T-helper 9 cell (primary cell): ENCODE results near the gene PTPRG.
"Not testable (repeated sequence)": the region's sequence is repeated elsewhere in the genome, so short reads cannot be mapped to it uniquely, and the experiment has no call there.

ENCODE experiments used
- DNase-seq: peaks from one replicate; pipeline ENCODE4 v3.0.0-alpha.2; 2020

The PTPRG gene

DNA sequence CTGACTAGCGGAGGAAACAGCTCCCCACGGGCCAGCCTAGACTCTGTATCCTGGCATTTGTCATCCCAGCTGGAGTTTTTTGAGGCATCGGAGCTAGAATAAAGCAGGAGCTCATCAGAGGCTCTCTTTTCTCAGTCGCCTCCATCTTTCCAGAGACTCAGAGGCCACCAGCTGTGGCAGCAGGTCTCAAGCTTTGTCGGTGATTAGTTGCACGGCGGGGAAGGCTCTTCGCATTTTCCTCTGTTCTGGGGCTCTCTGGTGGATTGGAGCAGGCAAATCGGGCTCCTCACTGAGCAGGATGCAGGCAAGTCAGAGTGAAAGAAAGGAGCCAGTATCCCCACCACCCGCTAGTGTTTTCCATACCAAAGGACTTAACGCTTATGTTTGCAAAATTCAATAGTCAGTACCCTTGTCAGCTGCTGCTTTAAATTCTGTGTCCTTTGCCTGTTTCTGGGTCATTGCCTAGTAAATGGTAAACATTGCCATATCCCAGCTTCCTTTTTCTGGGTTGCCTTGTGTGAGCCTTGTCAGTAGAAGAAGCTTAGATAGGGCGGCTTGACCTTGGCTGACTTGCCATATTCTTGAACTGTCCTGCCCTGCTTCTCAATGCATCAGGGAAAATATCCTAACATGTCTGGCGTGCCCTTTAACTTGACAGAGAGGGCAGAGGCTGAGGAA lies 127.1 kb downstream of the PTPRG start:
- no peak for DNase-seq

DNA sequence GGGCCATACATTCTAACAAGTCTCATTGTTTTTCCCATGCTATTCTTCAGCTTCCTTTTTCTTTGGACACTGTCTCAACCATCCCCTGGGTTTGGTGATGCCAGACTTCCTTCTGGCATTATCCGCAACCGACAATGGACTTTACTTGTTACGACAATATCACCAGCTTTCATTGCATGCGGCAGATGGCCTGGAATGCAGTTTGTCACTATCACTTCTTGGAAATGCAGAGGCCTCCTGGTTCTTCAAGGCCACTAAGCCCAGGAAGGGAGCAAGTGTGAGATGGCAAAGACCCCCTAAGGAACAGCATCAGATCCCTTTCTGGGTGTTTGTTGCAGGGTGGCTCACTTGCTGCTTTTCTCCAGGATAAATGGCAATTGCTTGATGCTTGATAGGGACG lies 128.6 kb downstream of the PTPRG start:
- DNase-seq: no peak

DNA sequence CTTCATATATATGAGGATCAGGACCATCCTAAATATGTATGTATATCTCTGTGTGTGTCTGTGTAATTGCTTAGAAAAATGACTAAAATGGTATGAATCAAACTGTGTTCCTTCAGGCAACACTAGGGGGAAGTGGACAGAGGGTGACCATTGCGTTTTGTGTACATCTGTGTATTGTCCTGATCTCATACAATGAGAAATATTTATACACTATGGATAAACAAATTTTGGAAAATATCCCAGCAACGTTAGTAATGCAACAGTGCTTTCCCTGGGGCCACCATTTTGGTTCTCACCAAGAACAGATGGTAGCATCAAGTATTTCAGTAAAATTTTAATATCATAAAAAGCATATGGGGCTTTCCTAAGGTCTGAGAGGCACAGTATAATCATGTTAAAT lies 130.1 kb downstream of the PTPRG start:
- DNase-seq: no peak

DNA sequence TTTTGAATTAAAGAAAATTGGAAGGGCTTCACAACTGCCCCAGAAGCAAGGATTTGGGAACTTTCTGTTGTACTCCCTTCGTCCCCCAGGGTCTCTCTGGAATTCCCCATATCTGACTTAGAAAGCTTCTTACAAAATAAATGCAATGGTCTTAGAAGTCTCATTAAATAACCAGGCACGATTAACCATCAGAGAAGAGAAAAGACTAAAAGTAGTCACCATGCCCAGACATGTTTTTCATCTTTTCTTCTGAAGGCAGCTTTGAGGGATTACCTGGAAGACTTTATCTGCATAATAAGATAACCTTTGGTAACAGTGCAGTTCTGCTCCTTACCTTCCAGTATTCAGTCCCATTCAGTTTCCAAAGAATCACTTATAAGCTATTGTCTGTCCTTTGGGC lies 135.9 kb downstream of the PTPRG start:
- DNase-seq: no peak

DNA sequence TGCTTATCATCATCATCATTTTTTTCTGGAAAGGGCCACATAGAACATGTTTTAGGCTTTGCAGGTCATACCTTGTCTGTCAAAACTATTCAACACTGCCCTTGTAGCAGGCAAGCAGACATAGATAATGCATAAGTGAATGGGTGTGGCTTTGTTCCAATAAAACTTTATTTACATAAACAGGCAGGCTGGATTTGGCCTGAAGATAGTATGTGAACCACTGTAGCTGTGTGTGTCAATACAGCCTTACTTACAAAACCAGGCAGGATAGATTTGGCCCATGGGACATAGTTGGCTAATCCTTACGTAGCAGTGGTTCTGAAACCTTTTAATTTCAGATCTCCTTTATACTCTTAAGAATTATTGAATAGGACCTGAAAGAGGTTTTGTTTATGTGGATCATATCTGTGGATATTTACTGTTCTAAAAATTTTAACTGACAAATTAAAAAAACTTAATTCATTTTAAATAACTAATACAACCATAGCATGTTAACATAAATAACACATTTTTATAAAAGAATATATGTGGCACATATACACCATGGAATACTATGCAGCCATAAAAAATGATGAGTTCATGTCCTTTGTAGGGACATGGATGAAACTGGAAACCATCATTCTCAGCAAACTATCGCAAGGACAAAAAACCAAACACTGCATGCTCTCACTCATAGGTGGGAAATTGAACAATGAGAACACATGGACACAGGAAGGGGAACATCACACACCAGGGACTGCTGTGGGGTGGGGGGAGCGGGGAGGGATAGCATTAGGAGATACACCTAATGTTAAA lies 137.1 kb downstream of the PTPRG start:
- DNase-seq: not testable (repeated sequence)

DNA sequence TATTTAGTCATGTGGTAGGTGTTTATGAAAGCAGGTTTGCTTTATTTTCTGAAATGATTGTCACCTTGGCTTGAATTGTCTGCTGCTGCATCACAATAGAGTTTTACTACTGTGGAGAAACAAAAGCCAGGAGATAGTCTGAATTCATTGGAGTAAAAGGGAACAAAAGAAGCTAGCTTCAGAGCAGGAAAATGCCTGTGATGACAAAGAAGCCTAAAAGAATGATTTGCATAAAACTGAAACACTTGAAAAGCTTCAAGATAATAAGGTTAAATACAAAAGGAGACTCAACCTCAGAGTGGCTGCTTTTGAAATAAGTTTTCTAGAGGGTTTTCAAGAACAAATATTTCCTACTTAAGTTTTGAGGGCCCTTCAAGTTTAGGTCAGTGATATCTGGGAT lies 138.3 kb downstream of the PTPRG start:
- DNase-seq: no peak

DNA sequence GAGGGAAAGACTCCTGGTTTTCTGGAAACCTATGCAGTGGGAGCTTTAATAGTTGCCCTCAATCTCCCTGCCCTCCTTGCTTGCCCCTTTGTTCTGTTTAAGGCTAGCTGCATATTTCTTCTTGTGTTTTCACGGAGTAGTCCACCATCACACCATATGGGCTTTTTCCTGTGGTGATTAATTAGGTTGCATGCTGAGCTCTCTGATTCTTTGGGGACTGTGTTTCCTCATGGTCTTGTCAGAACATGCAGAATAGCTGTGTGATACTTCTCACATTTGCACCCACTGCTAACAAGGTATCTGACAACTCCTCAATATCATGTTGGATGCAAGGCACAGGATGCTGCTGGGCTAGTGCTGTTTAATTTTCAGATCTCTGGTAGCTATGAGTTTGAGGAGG lies 139.6 kb downstream of the PTPRG start:
- DNase-seq: no peak

DNA sequence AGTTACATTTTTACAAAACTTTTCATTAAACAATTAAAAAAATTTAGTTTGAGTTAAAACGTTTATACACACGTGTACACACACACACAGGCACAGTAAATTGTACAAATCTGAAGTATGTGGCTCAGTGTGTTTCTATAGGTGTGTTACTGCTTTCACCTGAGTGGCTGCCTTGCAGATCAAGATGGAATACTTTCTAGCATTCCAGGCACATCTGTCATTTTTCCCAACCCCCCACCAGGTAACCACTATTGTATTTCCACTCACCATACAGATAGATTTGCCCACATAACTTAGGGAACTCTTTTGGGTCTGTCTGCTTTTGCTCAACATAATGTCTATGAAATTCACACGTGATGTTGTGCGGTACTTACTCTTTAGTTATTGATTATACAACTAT lies 141.1 kb downstream of the PTPRG start:
- DNase-seq: no peak

DNA sequence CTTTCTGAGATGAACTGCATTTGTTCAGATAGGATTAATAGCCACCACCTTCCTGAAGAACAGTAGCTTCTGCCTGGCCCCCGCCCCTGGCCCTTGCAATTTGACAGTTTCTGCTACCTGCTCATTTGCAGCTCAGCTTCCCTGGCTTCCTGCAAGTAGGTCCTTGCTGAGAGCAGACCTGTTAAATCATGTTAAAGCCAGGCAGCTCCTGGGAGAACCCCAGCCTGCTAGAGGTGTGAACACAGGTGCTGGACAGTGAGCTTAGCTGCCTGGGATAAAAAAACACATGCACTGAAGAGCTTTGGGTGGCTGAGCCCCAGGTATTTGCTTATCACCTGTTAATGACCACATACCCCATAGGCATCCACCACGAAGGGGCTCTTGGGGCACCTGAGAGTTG lies 143.4 kb downstream of the PTPRG start:
- no peak for DNase-seq

DNA sequence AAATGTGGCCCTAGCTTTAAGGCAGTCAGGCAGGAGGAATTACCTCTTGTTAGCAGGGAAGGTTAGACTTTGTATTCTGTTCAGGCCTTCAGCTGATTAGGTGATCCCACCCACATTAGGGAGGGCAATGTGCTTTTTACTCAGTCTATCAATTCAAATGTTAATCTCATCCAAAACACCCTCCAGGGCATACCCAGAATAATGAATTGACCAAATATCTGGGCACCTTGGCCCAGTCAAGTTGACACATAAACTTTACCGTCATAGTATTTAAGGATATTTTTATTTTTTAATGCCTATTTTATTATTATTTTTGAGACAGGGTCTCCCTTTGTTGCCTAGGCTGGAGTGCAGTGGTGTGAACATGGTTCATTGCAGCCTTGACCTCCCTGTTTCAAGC lies 146.1 kb downstream of the PTPRG start:
- DNase-seq: no peak

DNA sequence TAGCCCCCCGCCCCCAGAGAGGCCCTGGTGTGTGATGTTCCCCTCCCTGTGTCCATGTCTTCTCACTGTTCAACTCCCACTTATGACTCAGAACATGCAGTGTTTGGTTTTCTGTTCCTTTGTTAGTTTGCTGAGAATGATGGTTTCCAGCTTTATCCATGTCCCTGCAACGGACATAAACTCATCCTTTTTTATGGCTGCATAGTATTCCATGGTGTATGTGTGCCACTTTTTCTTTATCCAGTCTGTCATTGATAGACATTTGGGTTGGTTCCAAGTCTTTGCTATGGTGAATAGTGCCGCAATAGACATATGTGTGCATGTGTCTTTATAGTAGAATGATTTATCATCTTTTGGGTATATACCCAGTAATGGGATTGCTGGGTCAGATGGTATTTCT lies 149.5 kb downstream of the PTPRG start:
- not testable (repeated sequence) for DNase-seq

DNA sequence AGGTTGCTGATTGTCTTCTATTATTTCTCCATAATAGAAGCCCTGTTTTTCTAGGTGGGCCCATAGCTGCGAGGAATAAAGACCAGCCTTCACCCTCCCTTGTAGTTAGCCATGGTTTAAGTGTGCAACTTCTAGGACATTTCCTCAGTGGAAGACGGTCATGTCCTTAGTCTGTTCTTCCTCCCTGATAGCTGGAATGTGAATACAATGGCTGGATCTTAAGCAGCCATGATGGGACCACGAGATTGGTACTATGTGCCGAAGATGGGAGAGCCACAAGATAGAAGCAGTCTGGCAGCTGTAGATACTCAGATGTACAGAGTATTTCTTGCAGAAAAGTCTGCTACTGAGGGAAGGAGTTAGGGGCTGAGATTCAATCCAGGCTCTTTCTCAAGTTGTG lies 152.9 kb downstream of the PTPRG start:
- no peak for DNase-seq

DNA sequence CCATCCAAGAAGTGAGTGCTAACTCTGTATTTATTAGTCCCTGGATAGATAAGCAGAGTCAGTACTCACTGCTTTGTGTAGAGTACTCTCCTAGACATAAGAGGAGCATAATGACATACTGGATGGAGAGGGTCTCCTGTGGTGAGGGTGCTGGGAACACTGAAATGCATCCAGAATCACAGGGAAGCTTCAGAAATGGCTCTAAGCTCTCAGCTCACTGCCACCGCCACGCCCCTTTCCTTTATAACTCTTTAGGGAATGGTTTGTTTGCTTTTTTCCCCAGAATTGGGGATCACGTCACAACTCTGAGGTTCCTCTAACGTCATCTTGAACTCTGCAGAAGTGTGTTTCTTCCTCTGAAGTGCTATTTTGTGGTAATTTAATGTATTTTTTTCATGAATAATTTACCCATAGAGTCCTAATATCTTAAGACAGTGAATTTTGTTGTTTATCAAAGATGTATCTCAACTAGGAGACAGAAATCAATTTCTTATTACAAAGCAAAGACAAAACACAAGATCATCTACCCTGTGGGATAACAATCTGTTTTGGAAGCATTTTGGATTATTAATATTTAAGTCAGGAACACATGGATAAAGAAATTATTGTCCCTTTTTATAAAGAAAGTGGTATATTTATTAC lies 154.6 kb downstream of the PTPRG start:
- no peak for DNase-seq

DNA sequence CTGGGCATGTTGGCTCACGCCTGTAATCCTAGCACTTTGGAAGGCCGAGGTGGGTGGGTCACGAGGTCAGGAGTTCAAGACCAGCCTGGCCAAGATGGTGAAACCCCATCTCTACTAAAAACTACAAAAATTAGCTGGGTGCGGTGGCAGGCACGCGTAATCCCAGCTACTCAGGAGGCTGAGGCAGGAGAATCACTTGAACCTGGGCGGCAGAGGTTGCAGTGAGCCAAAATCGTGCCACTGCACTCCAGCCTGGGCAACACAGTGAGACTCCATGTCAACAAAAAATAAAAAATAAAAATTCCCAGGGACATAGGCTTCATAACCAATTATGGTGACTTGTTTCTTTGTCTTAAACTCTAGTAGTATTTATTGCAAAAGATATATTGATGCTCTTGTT lies 155.3 kb downstream of the PTPRG start:
- DNase-seq: not testable (repeated sequence)

DNA sequence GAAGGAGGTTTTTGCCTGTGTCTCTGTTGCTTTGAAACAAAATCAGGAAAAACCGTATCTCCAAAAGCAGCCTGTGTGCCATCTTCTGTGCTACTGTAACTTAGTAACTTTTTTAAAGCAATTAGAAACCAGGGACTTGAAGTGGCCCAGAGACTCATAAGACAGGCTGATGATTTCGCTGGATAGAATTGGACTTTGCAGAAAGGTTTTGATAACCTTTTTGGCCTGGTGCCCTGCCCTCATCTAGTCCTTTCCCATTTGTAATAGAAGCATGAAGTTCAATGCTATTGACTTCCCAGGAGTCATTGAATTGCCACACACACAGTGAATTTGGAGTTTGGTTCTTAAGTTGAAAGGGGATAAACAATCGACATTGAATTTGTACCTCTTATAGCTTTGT lies 157.2 kb downstream of the PTPRG start:
- DNase-seq: no peak

DNA sequence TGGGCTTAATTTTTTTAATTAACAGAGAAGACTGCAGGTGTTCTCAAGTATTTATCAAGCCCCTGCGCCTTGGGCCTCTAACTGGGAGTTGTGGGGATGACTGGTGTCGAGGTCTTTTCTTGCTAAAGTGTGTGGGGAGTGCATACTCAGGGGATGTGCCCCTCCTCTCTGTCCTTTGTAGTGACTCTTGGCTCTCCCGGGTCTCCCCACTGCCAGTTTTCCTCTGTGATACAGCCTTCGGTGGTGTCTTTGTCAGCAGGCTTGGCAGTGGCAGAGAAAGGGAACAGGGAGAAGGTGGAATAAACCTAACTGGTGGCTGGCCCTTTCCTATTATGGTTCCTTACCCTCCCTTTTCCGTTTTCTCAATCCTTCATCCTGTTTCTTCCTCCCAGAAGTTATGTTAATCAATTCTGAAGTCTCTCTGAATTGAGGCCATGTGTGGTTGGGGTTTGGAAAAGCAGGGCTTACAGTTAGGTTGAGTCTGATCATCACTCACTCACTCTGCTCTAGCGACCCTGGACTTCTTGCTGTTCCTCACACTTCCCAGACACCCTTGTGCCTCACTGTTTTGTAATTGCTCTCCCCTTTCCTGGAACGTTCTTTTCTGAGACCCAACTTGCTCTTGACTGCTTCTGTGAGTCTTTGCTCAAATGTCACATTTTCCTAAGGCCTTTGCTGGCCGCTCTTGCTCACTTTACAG lies 158.1 kb downstream of the PTPRG start:
- no peak for DNase-seq

DNA sequence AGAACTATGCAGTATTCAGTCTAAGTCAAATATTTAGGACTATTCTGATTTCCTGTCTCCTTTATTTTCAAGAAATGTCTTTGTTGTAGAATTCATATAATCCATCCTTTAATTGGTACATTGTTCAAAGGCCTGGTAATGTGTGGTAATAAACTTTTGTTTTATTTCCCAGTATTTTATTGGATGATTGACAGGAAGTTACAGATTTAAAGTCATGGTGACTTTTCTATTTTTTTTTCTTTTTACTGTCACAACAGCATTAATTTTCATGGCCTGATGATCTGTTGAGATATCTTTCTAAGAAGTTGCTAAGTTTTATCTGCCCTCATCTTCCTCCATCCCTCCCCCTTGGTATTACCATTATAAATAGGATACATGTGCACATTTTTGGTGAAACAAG lies 161.7 kb downstream of the PTPRG start:
- DNase-seq: no peak

DNA sequence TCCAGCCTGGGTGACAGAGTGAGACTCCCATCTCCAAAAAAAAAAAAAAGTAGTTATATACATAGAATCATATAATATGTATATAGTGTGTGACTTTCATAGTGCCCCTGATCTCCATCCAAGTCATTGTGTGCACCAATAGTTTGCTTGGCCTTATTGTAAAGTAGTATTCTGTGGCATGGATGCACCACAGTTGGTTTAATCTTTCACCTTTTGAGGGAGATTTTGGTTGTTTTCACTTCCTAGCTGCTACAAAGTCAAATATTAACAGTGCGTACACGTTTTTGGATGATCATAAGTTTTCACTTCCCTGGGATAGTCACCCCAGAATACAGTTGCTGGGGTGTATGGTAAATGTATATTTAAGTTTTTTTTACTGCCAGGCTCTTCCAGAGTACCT lies 162.8 kb downstream of the PTPRG start:
- DNase-seq: no peak

DNA sequence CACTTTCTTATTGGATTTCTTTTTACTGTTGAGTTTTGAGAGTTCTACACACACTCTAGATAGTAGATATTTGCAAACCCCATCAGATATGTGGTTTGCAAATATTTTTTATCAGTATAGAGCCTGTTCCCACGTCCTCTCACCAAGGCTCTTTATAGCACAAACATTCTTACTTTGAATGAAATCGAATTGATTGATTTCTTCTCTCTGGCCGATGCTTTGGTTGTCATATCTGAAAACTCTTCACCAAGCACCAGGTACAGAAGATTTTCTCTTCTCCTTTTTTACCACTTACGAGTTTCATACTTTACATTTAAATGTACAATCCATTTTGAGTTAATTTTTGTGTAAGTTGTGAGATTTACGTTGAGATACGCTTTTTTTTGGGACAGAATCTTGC lies 163.4 kb downstream of the PTPRG start:
- no peak for DNase-seq

DNA sequence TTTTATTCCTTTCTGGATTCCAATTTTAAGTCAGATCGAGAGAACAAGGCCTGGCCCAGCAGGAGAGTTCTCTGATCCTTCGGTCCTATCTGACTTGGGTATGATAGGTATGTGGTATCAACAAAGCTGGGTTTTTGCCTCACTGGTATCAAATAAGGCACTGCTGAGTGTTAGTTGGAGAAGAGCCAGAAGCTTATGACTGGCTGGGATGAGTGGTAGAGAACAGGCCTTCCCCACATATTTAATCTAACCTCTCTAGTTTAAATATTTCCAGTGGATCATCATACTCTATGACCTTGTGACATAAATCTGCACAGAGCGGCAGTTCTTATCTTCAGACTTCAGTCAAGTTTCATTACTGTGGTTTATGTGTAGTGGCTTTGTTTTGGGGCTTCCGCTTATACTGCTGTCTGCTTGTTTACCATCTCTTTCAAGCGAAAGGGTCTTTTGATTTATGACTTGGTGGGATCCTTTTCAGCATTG lies 164.5 kb downstream of the PTPRG start:
- no peak for DNase-seq

DNA sequence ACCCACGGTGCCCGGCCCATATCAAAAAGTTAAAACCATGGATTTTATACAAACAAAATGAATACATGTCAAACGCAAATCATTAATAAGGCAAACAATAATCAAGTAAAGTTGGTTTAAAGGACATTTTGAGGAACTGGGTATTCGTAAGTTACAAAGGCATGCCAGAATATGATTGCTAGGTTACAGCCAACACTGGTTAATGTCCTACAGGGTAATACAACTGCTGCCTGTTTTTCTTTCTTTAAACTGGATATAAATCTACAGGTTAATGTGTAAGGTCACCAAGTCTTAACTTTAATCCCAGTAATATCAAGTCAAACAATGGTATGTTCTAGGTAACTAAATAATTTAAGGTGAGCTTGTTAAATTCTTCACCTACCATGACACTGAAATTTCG lies 166.1 kb downstream of the PTPRG start:
- DNase-seq: no peak

DNA sequence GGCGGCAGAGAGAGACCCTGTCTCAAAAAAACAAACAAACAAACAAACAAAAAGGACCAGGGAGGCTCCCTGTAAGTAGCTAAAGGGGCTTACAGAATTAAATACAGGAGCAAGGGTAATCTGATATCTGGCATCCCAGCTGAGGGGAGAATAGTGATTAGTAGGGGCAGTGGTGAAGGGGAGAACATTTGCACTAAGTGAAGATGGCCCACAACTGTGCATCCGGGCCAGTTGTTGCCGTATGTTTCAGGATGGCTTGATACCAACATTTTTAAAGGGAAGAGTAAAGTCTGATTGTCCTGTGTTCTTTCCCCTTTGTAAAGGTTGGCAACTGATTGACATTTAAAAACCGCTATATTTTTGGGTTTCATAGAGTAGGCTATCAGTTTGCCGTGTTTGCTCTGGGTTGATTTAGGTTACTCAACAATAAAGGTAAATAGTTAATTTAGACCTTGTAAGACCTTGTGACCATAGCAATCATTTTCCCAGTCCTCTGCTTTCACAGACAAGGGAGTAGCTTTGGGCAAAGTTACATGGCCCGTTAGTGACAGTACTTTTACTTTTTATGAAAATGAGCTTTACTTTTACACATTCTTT lies 167.8 kb downstream of the PTPRG start:
- DNase-seq: no peak

DNA sequence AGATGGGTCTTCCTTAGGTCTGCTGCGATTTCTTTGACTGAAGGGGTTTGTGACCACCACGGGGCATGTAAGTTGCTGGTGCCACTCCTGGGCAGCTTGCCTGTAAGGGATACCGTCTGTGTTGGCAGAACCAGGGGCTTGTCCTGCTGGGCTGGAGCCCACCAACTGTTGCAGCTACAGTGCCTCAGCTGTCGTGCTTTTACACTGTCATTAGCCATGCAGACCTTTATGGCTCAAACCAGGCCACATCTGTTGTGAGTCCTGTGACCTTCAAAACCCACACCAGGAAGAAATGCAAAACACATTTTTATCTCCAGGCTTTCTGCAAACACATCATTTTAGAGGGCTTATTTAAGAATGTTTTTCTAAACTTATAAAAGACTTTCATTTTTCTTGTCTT lies 168.7 kb downstream of the PTPRG start:
- DNase-seq: no peak
